HG03196 (cell line): ENCODE data around the gene PPIP5K2.
"Not testable (repeated sequence)": the region's sequence is repeated elsewhere in the genome, so short reads cannot be mapped to it uniquely, and the experiment has no call there.

ENCODE experiments used
- ATAC-seq: cut with Tn5 transposase; IDR thresholded peaks from one replicate; pipeline ENCODE4 v1.9.1; 2021; ENCODE audit not compliant: unreplicated experiment

PPIP5K2 gene

DNA sequence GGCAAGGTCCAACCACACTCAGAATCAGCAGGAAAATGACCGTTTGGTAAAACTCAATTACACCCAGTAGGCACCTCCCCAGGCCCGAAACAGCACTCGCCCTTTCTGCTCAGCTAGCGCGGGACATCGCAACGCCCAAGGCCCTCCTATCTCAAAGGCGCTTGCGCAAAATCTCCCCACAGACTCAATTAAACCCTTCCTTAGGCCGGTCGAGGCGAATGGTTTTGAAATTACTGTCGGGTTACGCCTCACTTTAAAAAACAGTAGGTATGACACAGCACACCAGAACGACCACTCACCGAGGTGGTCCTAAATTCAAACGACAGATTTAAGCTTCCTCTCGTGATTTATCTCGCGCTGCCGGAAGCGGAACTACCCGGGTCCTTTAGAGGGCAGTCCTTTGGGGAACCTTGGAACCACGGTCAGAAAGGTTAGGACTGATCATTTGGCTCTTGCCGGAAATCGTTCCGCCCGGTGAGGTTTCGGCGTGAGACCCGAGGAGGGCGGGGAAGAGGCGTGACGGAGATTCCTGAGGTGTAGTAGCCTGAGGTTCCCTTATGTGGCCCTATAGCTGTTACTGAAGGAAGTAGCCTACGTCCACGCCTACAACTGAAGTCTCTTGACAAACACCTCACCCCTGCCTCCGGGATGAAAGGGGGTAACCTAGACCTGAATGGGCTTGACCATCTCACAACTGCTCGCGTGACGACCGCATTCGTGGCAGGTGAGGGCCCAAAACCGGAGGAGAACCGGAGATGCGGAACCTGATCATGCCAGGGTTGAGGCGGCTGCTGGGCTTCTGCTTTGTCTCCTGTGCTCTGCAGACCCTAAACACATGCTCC is at the start of gene PPIP5K2, which contains the start of gene GIN1:
Gene PPIP5K2 (plus strand): TSS at position 537 of the 842 bp plus-strand sequence. CDS start 9,289 bp downstream, outside the sequence.
Gene GIN1 (minus strand): TSS at position 374 of the 842 bp plus-strand sequence. CDS start 11,431 bp downstream, outside the sequence.
- ATAC-seq: peak; percentile 95

DNA sequence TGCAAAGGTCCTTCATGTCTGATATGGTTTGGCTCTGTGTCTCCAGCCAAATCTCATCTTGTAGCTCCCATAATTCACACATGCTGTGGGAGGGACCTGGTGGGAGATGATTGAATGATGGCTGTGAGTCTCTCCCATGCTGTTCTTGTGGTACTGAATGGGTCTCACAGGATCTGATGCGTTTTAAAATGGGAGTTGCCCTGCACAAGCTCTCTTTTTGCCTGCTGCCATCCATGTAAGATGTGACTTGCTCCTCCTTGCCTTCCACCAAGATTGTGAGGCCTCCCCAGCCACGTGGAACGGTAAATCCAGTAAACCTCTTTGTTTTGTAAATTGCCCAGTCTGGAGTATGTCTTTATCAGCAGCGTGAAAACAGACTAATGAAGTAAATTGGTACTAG is 46.6 kb upstream of the PPIP5K2 start:
- not testable (repeated sequence) for ATAC-seq

DNA sequence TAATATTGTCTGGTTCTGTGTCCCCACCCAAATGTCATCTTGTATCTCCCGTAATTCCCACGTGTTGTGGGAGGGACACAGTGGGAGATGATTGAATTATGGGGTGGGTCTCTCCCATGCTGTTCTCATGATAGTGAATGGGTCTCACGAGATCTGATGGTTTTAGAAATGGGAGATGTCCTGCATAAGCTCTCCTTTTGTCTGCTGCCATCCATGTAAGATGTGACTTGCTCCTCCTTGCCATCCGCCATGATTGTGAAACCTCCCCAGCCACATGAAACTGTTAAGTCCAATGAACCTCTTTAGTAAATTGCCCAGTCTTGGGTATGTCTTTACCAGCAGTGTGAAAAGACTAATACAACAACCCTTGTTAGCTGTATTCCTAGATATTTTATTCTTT is 44.7 kb upstream of the PPIP5K2 start:
- no peak for ATAC-seq

DNA sequence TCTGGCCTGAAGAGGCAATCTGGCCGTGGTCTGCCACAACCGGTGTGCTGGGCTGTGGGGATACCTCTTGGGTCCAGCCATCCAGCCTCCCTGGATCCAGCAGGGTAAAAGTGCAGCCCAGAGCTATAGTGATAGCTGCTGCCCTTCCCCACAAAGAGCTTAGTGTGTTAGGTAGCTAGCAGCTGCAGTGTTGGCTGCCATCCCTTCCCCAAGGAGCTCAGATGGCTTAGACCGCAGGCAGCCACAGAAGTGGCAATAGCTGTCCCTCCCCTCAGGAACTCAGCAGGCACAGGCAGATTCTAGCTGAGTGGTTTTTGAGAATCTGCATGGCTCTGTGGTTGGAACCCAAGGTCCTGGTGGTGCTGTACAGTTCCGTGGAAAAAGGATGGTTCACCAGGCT is 40.3 kb upstream of the PPIP5K2 start:
- no peak for ATAC-seq

DNA sequence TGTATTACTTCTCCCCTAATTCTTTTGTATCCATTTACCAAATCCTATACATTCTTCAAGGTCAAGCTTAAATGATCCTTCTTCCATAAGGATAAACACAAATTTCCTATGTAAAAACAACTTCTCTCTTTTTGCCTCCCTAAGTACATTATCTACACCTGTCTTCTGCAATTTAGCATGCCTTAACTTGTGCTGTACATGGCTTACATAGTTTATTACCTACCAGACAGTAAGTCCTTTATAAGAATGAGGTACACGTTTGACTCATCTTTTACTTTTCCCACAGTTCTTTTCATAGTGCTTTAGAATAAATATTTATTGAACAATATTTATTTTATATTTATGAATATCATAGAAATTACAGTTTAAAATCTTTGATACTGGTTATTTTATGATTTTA is 33.6 kb upstream of the PPIP5K2 start:
- ATAC-seq: no peak

DNA sequence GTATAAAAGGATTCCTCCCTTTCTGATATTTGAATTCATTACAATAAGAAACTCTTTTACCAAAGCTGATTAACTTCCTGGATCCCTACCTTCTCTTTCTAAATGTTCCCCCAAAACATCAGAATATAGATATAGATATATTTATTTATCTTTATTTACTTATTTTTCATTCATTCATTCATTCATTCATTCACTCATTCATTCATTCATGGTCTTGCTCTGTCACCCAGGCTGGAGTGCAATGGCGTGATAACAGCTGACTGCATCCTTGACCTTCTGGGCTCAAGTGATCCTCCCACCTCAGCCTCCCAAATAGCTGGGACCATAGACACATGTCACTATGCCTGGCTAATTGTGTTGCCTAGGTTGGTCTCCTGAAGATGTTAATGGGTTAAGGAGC is 30.8 kb upstream of the PPIP5K2 start:
- no peak for ATAC-seq

- ATAC-seq: no peak
Measured at GRCh38 chr5:103090791-103091190, 29.3 kb upstream of the PPIP5K2 start.

DNA sequence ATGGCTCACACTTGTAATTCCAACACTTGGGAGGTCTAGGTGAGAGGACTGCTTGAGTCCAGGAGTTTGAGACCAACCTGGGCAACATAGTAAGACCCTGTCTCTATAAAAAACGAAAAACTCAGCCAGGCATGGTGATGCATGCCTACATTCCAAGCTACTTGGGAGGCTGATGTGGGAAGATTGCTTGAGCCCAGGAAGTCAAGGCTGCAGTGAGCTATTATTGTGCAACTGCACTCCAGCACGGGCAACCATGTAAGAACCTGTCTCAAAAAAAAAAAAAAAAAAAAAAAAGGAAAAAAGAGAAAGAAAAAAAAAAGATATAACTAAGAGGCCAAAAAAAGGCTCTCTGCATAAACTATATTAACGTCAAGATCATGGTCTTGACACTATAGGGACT is 27.4 kb upstream of the PPIP5K2 start:
- no peak for ATAC-seq

DNA sequence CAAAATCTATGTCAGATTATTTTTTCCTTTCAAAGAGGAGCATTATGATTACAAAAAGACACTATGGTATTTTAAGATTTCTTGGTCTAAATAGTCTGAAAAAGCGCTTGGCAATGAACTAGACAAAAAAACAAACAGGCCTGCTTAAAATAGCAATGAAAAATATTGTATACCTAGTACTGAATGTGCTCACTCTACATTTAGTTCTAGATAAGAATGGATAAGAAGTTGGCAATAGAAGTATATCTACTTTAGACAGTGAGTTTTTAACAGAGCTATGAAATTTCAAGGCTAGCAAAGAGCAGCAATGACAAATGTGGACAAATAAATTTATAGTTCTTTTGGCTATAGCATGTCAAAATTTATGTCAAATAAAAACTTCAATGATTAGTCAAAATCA is 26.4 kb upstream of the PPIP5K2 start:
- ATAC-seq: no peak

GRCh38 chr5:103094737-103095136 is 25.4 kb upstream of the PPIP5K2 start:
- ATAC-seq: no peak

DNA sequence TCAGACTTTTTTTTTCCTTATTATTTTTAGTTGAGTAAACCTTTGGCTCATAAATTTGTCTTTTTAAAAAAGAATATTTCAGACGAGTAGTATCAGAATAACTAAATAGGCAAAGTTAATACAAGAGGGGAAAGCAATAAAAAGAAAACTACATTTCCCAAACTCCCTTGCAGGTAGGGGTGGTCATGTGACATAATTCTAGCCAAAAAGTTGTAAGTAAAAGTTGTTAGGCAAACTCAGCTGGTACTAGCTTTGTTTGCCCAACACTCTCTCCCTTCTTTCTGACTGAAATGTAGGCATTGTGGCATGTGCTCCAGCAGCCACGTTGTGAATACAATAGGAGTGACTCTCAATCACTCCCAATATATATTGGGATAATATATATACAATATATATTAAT is 21.1 kb upstream of the PPIP5K2 start:
- no peak for ATAC-seq

- ATAC-seq: no peak
Measured at GRCh38 chr5:103101079-103101750, 18.9 kb upstream of the PPIP5K2 start.

DNA sequence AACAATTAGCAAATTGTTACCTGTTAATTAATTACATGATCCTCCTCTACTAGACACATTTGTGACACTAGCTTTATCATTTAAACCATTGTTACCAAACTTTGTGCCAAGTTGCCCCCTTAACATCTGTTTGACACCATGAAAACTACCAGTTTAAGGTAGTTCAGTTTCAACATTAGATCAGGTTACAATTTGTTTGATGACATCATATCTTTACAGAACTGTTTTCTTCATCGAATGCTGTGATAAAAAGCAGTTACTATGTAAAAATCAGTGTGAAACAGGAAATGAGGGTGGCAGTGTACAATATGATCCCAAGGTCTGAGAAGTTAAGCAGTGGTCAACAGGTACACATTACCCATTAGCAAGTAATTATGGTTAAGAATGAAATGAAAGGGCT is 17.9 kb upstream of the PPIP5K2 start:
- no peak for ATAC-seq

DNA sequence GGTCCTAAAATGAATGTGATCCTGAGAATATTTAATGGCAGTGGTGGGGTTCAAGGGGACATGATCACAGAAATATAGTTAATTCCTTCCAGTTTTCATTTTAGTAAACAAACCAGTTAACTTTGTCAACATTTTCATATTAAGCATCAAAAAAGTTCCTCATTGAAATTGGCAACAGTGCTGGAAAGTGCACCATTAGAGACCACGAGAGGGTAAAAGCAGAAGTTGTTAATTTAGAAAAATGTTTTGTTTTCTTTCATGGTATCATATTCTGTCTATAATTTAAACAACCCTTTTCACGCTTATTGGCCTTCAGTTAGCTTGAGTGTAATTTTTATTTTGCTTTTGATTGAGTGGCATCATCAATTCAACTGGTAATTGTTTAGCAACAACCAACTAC is 12.0 kb upstream of the PPIP5K2 start:
- ATAC-seq: no peak

GRCh38 chr5:103109277-103109676 is 10.8 kb upstream of the PPIP5K2 start:
- no peak for ATAC-seq

DNA sequence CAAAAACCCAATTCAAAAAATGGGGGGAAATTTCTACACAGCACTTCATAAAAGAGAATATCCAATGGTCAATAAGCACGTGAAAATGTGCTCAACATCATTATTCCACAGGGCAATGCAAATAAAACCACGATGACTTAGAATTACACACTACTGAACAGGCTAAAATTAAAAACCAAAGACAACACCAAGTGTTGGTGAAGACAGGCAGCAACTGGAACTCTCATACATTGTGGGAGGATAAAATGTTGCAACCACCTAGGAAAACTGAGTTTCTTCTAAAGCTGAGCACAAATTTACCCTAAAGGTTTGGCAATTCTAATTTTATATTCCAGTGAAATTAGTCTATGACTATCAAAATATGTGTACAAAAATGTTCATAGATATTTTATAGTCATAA is 9.7 kb upstream of the PPIP5K2 start:
- no peak for ATAC-seq

- ATAC-seq: no peak
Measured at GRCh38 chr5:103111468-103111867, 8.6 kb upstream of the PPIP5K2 start.

- ATAC-seq: no peak
Measured at GRCh38 chr5:103112910-103113309, 7.2 kb upstream of the PPIP5K2 start.

DNA sequence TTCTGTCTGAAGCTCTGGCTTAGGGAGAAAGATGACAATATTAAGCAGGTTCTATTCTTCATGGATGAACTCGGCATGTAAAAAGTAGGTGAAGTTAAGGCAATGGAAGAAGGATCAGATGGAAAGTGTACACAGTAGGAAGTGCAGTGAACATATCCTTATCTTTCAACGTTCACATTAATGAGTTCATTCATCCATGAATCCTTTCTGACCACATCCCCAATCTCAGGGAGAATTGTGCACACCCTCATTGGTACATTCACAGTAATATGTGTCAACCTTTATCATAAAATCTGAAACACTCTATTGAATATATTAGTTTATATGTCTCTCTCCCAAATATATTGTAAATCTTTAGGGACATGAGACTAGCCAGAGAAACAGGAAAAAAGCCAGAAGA is 5.7 kb upstream of the PPIP5K2 start:
- ATAC-seq: no peak

DNA sequence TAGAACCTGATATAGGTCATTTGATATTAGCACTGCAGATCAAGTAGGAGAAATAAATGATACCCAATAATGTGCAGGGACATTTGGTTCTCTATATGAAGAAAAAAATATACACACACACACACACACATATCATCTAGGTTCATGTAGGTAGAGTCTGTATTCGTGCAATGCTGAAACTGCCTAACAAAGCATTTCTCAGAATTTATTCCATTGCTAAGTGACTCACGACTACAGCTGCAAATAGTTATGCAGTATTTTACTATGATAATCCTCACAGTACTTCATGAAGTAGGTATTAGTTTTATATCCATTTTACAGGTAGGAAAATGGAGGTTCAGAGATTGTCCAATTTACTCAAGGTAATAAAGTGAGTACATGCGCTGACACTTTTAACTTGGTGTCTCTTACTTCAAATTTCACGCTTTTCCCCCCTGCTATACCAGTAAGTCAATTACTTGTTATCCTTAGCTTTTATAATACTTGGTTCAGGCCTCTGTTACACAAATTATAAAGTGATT is 2.6 kb upstream of the PPIP5K2 start:
- no peak for ATAC-seq

DNA sequence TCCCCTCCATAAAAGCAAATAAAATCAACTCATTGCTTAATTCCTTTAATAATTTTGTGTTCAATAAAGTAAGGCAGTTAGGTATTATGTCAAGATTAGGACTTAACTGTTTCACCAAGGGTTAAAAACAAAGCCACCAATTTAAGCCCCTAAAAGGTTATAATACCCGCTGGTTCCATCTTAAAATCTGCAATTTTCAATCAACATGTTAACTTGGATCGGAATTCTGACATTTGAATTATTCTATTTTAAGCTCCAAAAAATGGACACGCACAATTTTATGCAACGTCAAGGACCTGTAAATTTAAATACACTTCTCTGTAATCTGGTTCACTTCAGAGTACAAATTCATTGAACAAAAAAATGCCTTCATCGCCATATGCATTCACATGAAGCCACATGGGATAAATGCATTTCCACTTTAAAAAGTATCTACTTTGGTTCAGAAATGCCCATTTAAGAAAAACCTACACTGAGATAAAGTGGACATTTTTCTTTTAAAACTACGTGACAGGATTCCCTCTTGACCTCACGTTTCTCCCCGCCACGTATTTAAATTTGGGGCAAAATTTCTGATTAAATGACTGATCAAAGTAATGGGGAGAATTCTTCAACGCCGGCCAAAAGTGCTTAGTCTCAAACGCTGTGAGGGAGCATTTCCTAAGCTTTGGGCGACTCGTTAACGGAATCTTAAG is 884 bp upstream of the PPIP5K2 start:
- ATAC-seq: no peak
